Thyroid gland (tissue), 4 donors: ENCODE data around the gene YJEFN3. TPM values are rescaled to one million over a fixed set of nuclear protein-coding genes. Genes with fewer than 3 reads are reported as not detected.

Experiments
- DNase-seq, 2 donors: peaks; one replicate each; pipeline ENCODE4 v3.0.0-alpha.2; 2019
- H3K27ac ChIP-seq, 3 donors: fragments of 200-600 bp; sonication (generic); 1 replicate in 2 of 3; 2 replicates in 1 of 3; pipeline ENCODE4 v1.5.1; 2016 to 2019; ENCODE audit warnings: mild to moderate bottlenecking in 1 of 3, moderate library complexity in 1 of 3
- H3K27me3 ChIP-seq: fragments of 200-600 bp; sonication (generic); one replicate; pipeline ENCODE4 v1.5.1; 2019
- H3K36me3 ChIP-seq, 2 donors: fragments of 200-600 bp; sonication (generic); one replicate each; pipeline ENCODE4 v1.5.1; 2016 to 2019
- H3K4me1 ChIP-seq, 2 donors: fragments of 200-600 bp; sonication (generic); one replicate each; pipeline ENCODE4 v1.5.1; 2017 to 2019
- H3K4me3 ChIP-seq, 3 donors: fragments of 200-600 bp; sonication (generic); replicated peaks in 1 of 3; 1 replicate in 2 of 3; 2 replicates in 1 of 3; pipeline ENCODE4 v1.5.1; 2016; ENCODE audit warnings: mild to moderate bottlenecking in 1 of 3
- H3K9me3 ChIP-seq: fragments of 200-600 bp; sonication (generic); one replicate; pipeline ENCODE4 v1.5.1; 2017
- POLR2A ChIP-seq, 2 donors: fragments of 450-650 bp; IDR thresholded peaks; one replicate each; pipeline ENCODE4 v1.6.1; 2017; ENCODE audit warnings: antibody characterized with exemption in 2 of 2, mild to moderate bottlenecking in 2 of 2, moderate library complexity in 1 of 2
- WGBS, 2 donors: methylation state at CpG; one replicate each; pipeline ENCODE4 v1.1.5; 2017; 5-methylcytosine and 5-hydroxymethylcytosine counted together
- intact Hi-C: fragments of 100-400 bp; cut with DNase I; formaldehyde crosslinking; loops from one replicate; pipeline ENCODE4 v1.15.1; 2023
- total RNA-seq, 4 donors: library from RNA; depleted of rRNA; stranded (reverse); fragments of >200 nt; gene quantifications; one replicate each; pipeline ENCODE4 v1.2.3, GENCODE V29; 2016
- TF ChIP-seq, protein P1 (sequence below), 6 experiments: fragments of 200-600 bp in 3 of 6; fragments of 450-650 bp in 3 of 6; sonication (generic) in 3 of 6; IDR thresholded peaks; one replicate each; pipeline ENCODE4 v1.5.1; 2016 to 2019; ENCODE audit warnings: antibody characterized with exemption in 6 of 6, mild to moderate bottlenecking in 2 of 6, inconsistent platforms in 1 of 6, moderate library complexity in 1 of 6

The YJEFN3 gene
- total RNA-seq, 4 donors from 2014 or later = 1.9 to 7.2 (median 2.6) TPM; not detected in 1

DNA sequence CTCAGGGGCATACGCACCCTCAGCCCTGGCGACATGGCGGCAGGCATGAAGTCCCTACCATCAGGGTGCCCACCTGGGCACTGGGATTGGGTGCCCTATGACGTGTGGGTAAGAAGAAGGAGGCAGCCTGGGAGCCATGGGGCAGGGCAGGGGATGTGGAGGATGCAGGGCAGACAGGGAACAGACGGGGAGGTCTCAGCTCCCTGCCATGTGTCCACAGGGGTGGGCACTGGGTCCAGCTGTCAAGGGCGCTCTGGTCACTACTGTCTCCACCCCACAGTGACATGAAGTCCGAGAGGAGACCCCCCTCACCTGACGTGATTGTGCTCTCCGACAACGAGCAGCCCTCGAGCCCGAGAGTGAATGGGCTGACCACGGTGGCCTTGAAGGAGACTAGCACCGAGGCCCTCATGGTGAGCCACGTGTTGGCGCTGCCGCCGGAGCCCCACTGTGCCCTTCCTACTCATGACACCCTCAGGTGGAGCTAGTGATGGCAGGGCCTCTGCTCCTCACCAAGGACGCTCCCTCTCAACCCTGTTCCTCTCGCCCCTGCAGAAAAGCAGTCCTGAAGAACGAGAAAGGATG is 36.6 kb upstream of the YJEFN3 start:
- no peak for DNase-seq
- H3K4me1 ChIP-seq = peaks cover 27 to 30% of the 10 kb centered on the region in 2 donors
- no peak overlapping the region for H3K27ac ChIP-seq
- intact Hi-C loops = no loop called here
- no peak overlapping the region for H3K4me3 ChIP-seq
- no peaks in the 10 kb centered on the region for H3K27me3 ChIP-seq
- H3K36me3 ChIP-seq = peaks cover 25 to 29% of the 10 kb centered on the region in 2 donors
- TF ChIP-seq POLR2A (IDR thresholded peaks at IDR 0.05) = no peak
- WGBS, 2 donors = 88 to 95% methylated on average over 12 to 21 of the region's 21 CpGs
- no peaks in the 10 kb centered on the region for H3K9me3 ChIP-seq

DNA sequence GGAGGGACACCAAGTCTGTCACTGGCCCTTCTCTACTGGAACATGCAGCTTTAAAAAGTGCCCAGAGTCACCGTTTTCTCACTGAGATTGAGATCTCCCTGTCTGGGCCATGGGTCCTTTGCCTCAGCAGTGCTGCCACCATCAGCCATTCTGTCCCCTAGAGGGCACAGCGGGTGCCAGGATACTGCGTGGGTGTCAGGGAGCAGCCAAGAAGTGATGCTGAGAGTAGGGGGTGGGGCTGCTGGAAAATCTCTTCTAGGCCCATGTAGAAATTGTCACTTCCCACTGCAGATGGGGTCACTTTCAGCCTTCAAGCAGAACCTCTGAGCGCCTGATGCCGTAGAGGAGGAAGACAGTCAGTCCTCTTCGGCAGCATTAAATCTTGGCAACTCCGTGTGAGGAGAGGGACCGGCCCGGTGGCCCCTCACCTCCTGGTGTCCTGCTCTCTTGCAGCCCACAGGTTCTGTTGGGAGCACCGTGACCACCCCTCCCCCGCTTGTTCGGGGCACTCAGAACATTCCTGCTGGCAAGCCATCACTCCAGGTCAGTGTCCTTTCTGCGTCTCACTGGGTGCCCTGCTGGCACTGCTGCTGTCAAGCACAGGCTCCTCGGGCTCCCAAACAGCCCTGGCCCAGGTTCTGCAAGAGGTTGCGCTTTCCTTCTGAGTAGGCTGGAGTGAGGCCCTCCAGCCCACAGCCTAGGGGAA is 34.7 kb upstream of the YJEFN3 start:
- peaks cover 40 to 41% of the 10 kb centered on the region in 2 donors for H3K36me3 ChIP-seq
- H3K4me1 ChIP-seq = peaks cover 10 to 13% of the 10 kb centered on the region in 2 donors
- DNase-seq = no peak
- WGBS, 2 donors = 86 to 90% methylated on average over 14 of the region's 15 CpGs
- intact Hi-C loops = no loop called here
- no peaks in the 10 kb centered on the region for H3K9me3 ChIP-seq
- no peaks in the 10 kb centered on the region for H3K27me3 ChIP-seq
- no peak overlapping the region for H3K4me3 ChIP-seq
- H3K27ac ChIP-seq = no peak overlapping the region
- TF ChIP-seq, protein P1, sequence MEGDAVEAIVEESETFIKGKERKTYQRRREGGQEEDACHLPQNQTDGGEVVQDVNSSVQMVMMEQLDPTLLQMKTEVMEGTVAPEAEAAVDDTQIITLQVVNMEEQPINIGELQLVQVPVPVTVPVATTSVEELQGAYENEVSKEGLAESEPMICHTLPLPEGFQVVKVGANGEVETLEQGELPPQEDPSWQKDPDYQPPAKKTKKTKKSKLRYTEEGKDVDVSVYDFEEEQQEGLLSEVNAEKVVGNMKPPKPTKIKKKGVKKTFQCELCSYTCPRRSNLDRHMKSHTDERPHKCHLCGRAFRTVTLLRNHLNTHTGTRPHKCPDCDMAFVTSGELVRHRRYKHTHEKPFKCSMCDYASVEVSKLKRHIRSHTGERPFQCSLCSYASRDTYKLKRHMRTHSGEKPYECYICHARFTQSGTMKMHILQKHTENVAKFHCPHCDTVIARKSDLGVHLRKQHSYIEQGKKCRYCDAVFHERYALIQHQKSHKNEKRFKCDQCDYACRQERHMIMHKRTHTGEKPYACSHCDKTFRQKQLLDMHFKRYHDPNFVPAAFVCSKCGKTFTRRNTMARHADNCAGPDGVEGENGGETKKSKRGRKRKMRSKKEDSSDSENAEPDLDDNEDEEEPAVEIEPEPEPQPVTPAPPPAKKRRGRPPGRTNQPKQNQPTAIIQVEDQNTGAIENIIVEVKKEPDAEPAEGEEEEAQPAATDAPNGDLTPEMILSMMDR (IDR thresholded peaks at IDR 0.05) = no peak
- TF ChIP-seq POLR2A (IDR thresholded peaks at IDR 0.05) = no peak

GRCh38 chr19:19495614-19496603 is 32.8 kb upstream of the YJEFN3 start:
- 93% methylated on average over 30 of the region's 30 CpGs for WGBS, 2 donors
- no peak overlapping the region for H3K27ac ChIP-seq
- no peaks in the 10 kb centered on the region for H3K9me3 ChIP-seq
- TF ChIP-seq, protein P1 (IDR thresholded peaks at IDR 0.05) = no peak
- intact Hi-C loops = no loop called here
- H3K4me3 ChIP-seq = no peak overlapping the region
- no peak for DNase-seq
- H3K27me3 ChIP-seq = no peaks in the 10 kb centered on the region
- H3K36me3 ChIP-seq = peaks cover 55 to 59% of the 10 kb centered on the region in 2 donors
- no peaks in the 10 kb centered on the region for H3K4me1 ChIP-seq

DNA sequence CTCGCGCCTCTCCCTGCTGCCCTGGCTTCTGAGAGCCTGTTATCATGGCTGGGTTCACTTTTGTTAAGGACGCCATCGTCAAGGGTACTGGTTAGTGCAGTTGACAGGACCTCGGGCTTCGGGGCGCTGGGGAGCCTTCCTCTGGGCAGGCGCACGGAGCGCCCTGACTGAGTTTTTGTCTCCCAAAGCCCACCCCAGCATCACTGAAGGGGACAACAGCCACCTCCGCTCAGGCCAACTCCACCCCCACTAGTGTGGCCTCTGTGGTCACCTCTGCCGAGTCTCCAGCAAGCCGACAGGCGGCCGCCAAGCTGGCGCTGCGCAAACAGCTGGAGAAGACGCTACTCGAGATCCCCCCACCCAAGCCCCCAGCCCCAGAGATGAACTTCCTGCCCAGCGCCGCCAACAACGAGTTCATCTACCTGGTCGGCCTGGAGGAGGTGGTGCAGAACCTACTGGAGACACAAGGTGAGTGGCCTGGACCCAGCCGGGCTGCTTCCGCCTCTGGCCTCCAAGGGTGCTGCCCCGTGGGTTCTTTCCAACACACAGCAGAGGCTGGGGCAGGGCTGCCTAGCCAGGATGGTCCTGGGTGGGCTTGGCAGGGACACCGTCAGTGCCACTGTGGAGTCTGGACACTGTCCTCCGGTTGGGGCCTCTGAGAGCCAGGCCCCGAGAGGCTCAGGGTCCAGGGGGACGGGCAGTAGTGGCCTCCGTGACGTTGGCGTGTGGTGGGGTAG is 30.3 kb upstream of the YJEFN3 start:
- Histone ChIP-seq H3K4me1 (peaks cover 4 to 6% of the 10 kb centered on the region in 2 donors), H3K4me3 (no peak overlapping the region), H3K27me3 (no peaks in the 10 kb centered on the region), H3K36me3 (peaks cover 73 to 74% of the 10 kb centered on the region in 2 donors), H3K9me3 (no peaks in the 10 kb centered on the region), H3K27ac (no peak overlapping the region)
- TF ChIP-seq POLR2A (IDR thresholded peaks at IDR 0.05) = no peak
- TF ChIP-seq, protein P1 (IDR thresholded peaks at IDR 0.05) = no peak
- intact Hi-C loops = no loop called here
- DNase-seq = no peak
- WGBS, 2 donors = 94 to 95% methylated on average over 25 to 32 of the region's 33 CpGs
